A549 (cell line): Measurements from ENCODE around the gene FAM20C. TPM values are rescaled to one million over a fixed set of nuclear protein-coding genes. Genes with fewer than 3 reads are reported as not detected.
A peak's percentile ranks its signal among the peaks of the same experiment; 100 is the strongest.

ENCODE experiments used
- ATAC-seq, 2 experiments: fragments of 200-7000 bp in 1 of 2; fragments of >200 bp in 1 of 2; cut with Nextera tagmentation in 1 of 2; cut with Tn5 transposase in 1 of 2; 3 replicates each; pipeline versions ENCODE4 v1.8.0 to v1.9.1; 2018 to 2020; ENCODE audit warnings: mild to moderate bottlenecking in 1 of 2, moderate library complexity in 1 of 2
- CTCF ChIA-PET: fragments of 300-600 bp; sonication (Branson Sonifier 250); formaldehyde crosslinking; extraction: SDS; loops from one replicate; lab custom pipeline; 2021; ENCODE audit warnings: antibody characterized with exemption, inconsistent platforms; lab: Yijun Ruan, JAX
- POLR2A ChIA-PET: fragments of 350-600 bp; formaldehyde crosslinking; extraction: SDS; loops from one replicate; lab custom pipeline; 2021; ENCODE audit warnings: antibody characterized with exemption, inconsistent platforms; lab: Yijun Ruan, JAX
- DNase-seq, 2 experiments: peaks; one replicate each; pipeline versions ENCODE4 v3.0.0 to v3.0.0-alpha.2; 2011 to 2016; ENCODE audit warnings: low read depth in 1 of 2, low spot score in 1 of 2
- FAIRE-seq: peaks from 2 replicates; lab custom pipeline; 2011; peaks lifted over from hg19 to GRCh38; lab: Jason Lieb, UNC
- H3K27ac ChIP-seq, 2 experiments: fragments of >200 bp; sonication (Bioruptor Twin); formaldehyde crosslinking; 3 replicates each; pipeline ENCODE4 v1.5.1; 2016 to 2017
- H3K4me1 ChIP-seq: fragments of >200 bp; sonication (Bioruptor Twin); formaldehyde crosslinking; 3 replicates; pipeline ENCODE4 v1.6.1; 2016
- H3K4me2 ChIP-seq: fragments of >200 bp; sonication (Bioruptor Twin); formaldehyde crosslinking; 3 replicates; pipeline ENCODE4 v1.6.1; 2016
- H3K4me3 ChIP-seq: fragments of >200 bp; sonication (Bioruptor Twin); formaldehyde crosslinking; 3 replicates; pipeline ENCODE4 v1.5.1; 2016
- H3K9me3 ChIP-seq: fragments of >200 bp; sonication (Bioruptor Twin); formaldehyde crosslinking; 3 replicates; pipeline ENCODE4 v1.6.1; 2016
- BHLHE40 ChIP-seq: IDR thresholded peaks from 2 replicates; pipeline ENCODE4 v1.6.1; 2012; ENCODE audit warnings: low read depth, low read length, inconsistent platforms
- CBX2 ChIP-seq: fragments of 200-600 bp; sonication (generic); IDR thresholded peaks from 2 replicates; pipeline ENCODE4 v1.6.1; 2016; ENCODE audit warnings: low read depth, mild to moderate bottlenecking, borderline replicate concordance
- ELK1 ChIP-seq: fragments of 150-350 bp; IDR thresholded peaks from 2 replicates; pipeline ENCODE4 v1.6.1; 2014; ENCODE audit warnings: low read depth, mild to moderate bottlenecking, low read length
- ESRRA ChIP-seq: fragments of 150-350 bp; IDR thresholded peaks from 2 replicates; pipeline ENCODE4 v1.6.1; 2014; ENCODE audit warnings: mild to moderate bottlenecking, low read length, borderline replicate concordance
- FOSB ChIP-seq: fragments of 250-450 bp; sonication (Bioruptor Pico); IDR thresholded peaks from 2 replicates; pipeline ENCODE4 v1.5.0; 2020; ENCODE audit warnings: mild to moderate bottlenecking, moderate library complexity
- GATA3 ChIP-seq: IDR thresholded peaks from 2 replicates; pipeline ENCODE4 v1.6.1; 2012; ENCODE audit warnings: borderline replicate concordance
- HDAC2 ChIP-seq: fragments of 200-600 bp; sonication (generic); IDR thresholded peaks from 2 replicates; pipeline ENCODE4 v1.6.1; 2016
- HEYL ChIP-seq: fragments of 250-450 bp; sonication (Bioruptor Pico); IDR thresholded peaks from 2 replicates; pipeline ENCODE4 v1.8.0; 2021; ENCODE audit warnings: mild to moderate bottlenecking, moderate library complexity
- JUN ChIP-seq, 2 experiments: fragments of >200 bp; sonication (Bioruptor Twin); formaldehyde crosslinking; IDR thresholded peaks; 2 replicates in 1 of 2; 3 replicates in 1 of 2; pipeline ENCODE4 v1.6.1; 2016 to 2017
- KDM5A ChIP-seq: fragments of 200-600 bp; sonication (generic); IDR thresholded peaks from 2 replicates; pipeline ENCODE4 v1.6.1; 2016; ENCODE audit warnings: antibody characterized with exemption, mild to moderate bottlenecking
- MAX ChIP-seq: IDR thresholded peaks from 2 replicates; pipeline ENCODE4 v1.6.1; 2012
- NFE2L2 ChIP-seq: fragments of 150-350 bp; conservative IDR thresholded peaks from 2 replicates; pipeline ENCODE4 v1.6.1; 2014; ENCODE audit warnings: low read length
- PHF8 ChIP-seq: fragments of 200-600 bp; sonication (generic); IDR thresholded peaks from 2 replicates; pipeline ENCODE4 v1.6.1; 2016; ENCODE audit warnings: low read depth, mild to moderate bottlenecking, antibody characterized with exemption, moderate library complexity, borderline replicate concordance
- POLR2A ChIP-seq: IDR thresholded peaks from 2 replicates; pipeline ENCODE4 v1.6.1; 2012; ENCODE audit warnings: mild to moderate bottlenecking, low read length
- RAD21 ChIP-seq, 2 experiments: fragments of >200 bp in 1 of 2; sonication (Bioruptor Twin) in 1 of 2; formaldehyde crosslinking in 1 of 2; IDR thresholded peaks in 1 of 2; conservative IDR thresholded peaks in 1 of 2; 2 replicates in 1 of 2; 3 replicates in 1 of 2; pipeline ENCODE4 v1.6.1; 2012 to 2018; ENCODE audit warnings: inconsistent platforms in 1 of 2
- RARB ChIP-seq: fragments of 250-450 bp; sonication (Bioruptor Pico); IDR thresholded peaks from 2 replicates; pipeline ENCODE4 v1.8.0; 2021; ENCODE audit warnings: mild to moderate bottlenecking, moderate library complexity
- RNF2 ChIP-seq: fragments of 200-600 bp; sonication (generic); IDR thresholded peaks from 2 replicates; pipeline ENCODE4 v1.6.1; 2016; ENCODE audit warnings: low read depth, mild to moderate bottlenecking, antibody characterized with exemption, moderate library complexity, borderline replicate concordance
- SMC3 ChIP-seq: fragments of >200 bp; sonication (Bioruptor Twin); formaldehyde crosslinking; IDR thresholded peaks from 3 replicates; pipeline ENCODE4 v1.6.1; 2018; ENCODE audit warnings: inconsistent platforms
- SREBF2 ChIP-seq: fragments of 450-650 bp; IDR thresholded peaks from 2 replicates; pipeline ENCODE4 v1.6.1; 2014; ENCODE audit warnings: mild to moderate bottlenecking, moderate library complexity
- ZC3H11A ChIP-seq: fragments of 450-650 bp; IDR thresholded peaks from 2 replicates; pipeline ENCODE4 v1.6.1; 2014; ENCODE audit warnings: antibody characterized with exemption, mild to moderate bottlenecking
- ZSCAN20 ChIP-seq: fragments of 250-450 bp; sonication (Bioruptor Pico); IDR thresholded peaks from 2 replicates; pipeline ENCODE4 v1.8.0; 2022; ENCODE audit warnings: mild to moderate bottlenecking, moderate library complexity
- WGBS: methylation state at CpG from one replicate; pipeline ENCODE4 v1.1.6; 2017; ENCODE audit errors: missing lambda C conversion rate; 5-methylcytosine and 5-hydroxymethylcytosine counted together
- polyA plus RNA-seq, 4 experiments: library from polyadenylated mRNA; depleted of rRNA in 3 of 4; stranded (reverse); fragments of >200 nt; fragmentation: RNase III in 1 of 4; extraction: RNeasy Plus Mini Kit Qiagen cat#74134 plus additional on column Dnase treatment in 1 of 4; gene quantifications; 2 replicates in 3 of 4; 3 replicates in 1 of 4; pipeline ENCODE4 v1.2.3, GENCODE V29; 2011 to 2017

Gene FAM20C
- polyA plus RNA-seq, 2 of the 4 experiments (the other 2 are of a cell fraction): 5.6 to 20.3 TPM

GRCh38 chr7:298743-299142, 106.4 kb downstream of the FAM20C start:
- FAIRE-seq (no peak), ATAC-seq (no peak)
- POLR2A ChIA-PET: no interaction called here
- Histone ChIP-seq H3K4me3 (no peak overlapping the region), H3K4me1 (no peaks in the 10 kb centered on the region), H3K27ac (no peak overlapping the region), H3K9me3 (no peaks in the 10 kb centered on the region), H3K4me2 (no peak overlapping the region)
- CTCF ChIA-PET: no interaction called here
- 84% methylated on average over 13 of the region's 13 CpGs for WGBS
- TF ChIP-seq SMC3 (no peak), SREBF2 (no peak), GATA3 (no peak), ZSCAN20 (CRISPR knock-in tag) (no peak), MAX (no peak), POLR2A (no peak), BHLHE40 (no peak), KDM5A (no peak)
- TF ChIP-seq, all 56 proteins: peak for 0
- DNase-seq: no peak

DNA sequence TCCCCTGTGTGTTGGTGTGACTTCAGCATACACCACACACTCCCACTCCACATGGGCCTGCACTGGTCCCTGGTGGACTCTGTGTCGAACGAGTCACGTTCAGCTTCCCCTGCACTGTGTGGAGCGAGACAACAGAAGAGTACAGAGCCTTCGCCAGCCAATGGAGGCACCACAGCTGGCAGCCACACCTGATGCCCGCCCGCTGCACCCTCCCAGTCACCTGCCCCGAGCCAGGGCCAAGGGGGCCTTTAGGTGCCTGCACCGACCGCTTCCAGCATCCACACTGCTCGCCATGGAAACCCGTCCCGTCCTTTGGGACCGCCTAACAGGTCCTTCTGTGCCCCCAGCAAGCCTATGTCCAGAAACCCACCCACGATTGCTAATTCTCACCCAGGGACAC, 106.8 kb downstream of the FAM20C start:
- FAIRE-seq (no peak), ATAC-seq (peak in 1 of 2 experiments; percentile 14; a peak in 1 of 6 replicates), DNase-seq (no peak)
- H3K4me3 ChIP-seq: no peak overlapping the region
- no peak for TF ChIP-seq NFE2L2
- TF ChIP-seq PHF8: no peak
- TF ChIP-seq HEYL (CRISPR knock-in tag): no peak
- no peak for TF ChIP-seq ESRRA
- TF ChIP-seq CBX2: no peak
- TF ChIP-seq RNF2: no peak
- no peak for TF ChIP-seq JUN (IDR thresholded peaks at IDR 0.05)
- TF ChIP-seq RARB (CRISPR knock-in tag): no peak
- TF ChIP-seq MAX: no peak
- TF ChIP-seq SREBF2: no peak
- no peaks in the 10 kb centered on the region for H3K9me3 ChIP-seq
- 71% methylated on average over 15 of the region's 15 CpGs for WGBS
- no peaks in the 10 kb centered on the region for H3K4me1 ChIP-seq
- POLR2A ChIA-PET: no interaction called here
- H3K27ac ChIP-seq: no peak overlapping the region
- no peak overlapping the region for H3K4me2 ChIP-seq
- CTCF ChIA-PET: no interaction called here

DNA sequence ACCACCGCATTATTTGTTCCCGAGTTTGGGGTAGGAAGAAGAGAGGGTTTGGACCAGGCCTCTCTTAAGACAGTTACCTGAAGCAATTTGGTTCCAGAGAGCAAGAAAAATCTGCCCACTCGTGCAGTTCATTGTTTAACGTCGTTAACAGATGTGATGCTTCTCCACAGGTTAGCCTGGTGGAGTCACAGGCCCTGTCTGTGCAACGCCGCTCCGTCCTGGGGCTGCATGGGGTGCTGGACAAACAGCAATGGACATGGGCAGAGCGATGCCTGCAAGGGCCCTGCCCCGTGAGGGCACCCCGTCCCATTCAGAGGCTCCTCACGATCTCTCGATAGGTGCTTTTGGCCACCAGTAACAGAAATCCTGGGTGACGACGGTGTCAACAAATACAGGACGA, 107.3 kb downstream of the FAM20C start:
- Histone ChIP-seq H3K4me3 (no peak overlapping the region), H3K4me2 (no peak overlapping the region), H3K4me1 (no peaks in the 10 kb centered on the region), H3K9me3 (no peaks in the 10 kb centered on the region), H3K27ac (no peak overlapping the region)
- CTCF ChIA-PET: no interaction called here
- POLR2A ChIA-PET: no interaction called here
- FAIRE-seq (no peak), DNase-seq (no peak), ATAC-seq (no peak)
- TF ChIP-seq ZC3H11A (no peak), FOSB (no peak), ELK1 (no peak), RAD21 (conservative IDR thresholded peaks at IDR 0.05 in 1 of 2, IDR thresholded peaks at IDR 0.05 in 1 of 2) (no peak), CBX2 (no peak), HDAC2 (no peak), BHLHE40 (no peak)
- WGBS: 69% methylated on average over 16 of the region's 16 CpGs

DNA sequence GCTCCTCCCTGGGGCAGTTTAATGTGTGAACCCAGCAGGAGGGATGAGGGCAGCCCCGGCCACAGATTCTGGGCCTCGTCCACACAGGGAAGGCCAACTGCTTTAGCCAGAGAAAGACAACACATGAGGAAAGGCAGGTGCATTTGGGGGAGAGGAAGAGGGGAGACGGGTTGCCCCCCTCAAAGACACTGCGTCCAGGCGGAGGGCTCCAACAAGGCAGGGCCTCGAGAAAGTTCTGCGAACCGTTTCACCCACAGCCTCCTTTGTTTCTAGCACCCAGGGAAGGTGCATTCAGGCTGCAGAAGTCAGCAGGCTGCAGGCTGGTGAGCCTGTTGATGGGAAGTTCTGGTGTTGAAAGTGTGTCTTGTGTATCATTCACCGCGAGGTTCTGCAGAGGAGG, 107.7 kb downstream of the FAM20C start:
- no peak overlapping the region for H3K4me2 ChIP-seq
- DNase-seq (no peak), FAIRE-seq (no peak), ATAC-seq (no peak)
- no peaks in the 10 kb centered on the region for H3K9me3 ChIP-seq
- H3K4me1 ChIP-seq: no peaks in the 10 kb centered on the region
- no peak for TF ChIP-seq CBX2
- ChIA-PET POLR2A (no interaction called here), CTCF (no interaction called here)
- H3K4me3 ChIP-seq: no peak overlapping the region
- WGBS: 77% methylated on average over 8 of the region's 10 CpGs
- H3K27ac ChIP-seq: no peak overlapping the region
